ENCODE results near the gene NEK8. TPM values are rescaled to one million over a fixed set of nuclear protein-coding genes. Genes with fewer than 3 reads are reported as not detected.

Gene NEK8
- total RNA-seq, 1 experiment from 2014 or later: 10.8 TPM

DNA sequence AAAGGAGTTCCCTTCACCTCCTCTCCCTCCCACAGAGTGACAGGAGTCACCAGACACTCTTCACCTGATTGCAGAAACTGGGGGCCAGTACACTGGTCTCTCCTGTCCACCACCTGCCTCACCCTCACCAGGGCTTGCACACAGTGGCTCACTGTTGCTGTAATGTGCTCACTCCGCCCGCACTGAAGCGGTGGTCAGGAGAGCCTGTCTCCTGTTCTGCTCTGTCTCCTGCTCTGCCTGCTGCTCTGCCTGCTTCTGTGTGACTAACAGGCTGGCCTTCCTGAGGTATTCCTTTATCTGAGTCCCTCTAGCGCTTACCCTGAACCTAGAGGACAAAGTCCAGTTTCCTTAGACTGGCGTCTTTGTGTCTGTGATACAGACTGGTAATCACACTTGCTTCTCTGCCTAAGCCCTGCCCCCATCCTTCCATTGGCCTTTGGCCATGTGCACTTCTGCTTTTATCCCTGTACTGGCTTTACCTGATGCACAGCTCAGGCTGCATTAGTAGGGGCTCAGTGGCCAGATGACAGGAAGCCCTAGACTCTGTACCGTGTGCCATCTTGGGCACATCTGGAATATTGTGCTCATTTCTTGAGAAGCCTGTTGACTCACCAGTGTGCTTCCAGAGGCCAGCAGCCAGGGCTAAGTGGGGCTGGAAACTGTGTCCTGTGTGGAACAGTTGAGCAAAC lies 30.2 kb upstream of the NEK8 start:
- no TSS peak for BruUV-seq (replicated peaks)
- intact Hi-C loops (cut with micrococcal nuclease; ENCODE audit: unreplicated experiment): loop anchor here (2.0 to 10.0 kb wide), 2 partner anchors 20 to 54 kb away; partner anchors contain the start of gene BLTP2
- H3K36me3 Mint-ChIP-seq (ENCODE audit: insufficient read depth, unreplicated experiment): peaks cover 77% of the 10 kb centered on the region
- TF ChIP-seq, protein P1, sequence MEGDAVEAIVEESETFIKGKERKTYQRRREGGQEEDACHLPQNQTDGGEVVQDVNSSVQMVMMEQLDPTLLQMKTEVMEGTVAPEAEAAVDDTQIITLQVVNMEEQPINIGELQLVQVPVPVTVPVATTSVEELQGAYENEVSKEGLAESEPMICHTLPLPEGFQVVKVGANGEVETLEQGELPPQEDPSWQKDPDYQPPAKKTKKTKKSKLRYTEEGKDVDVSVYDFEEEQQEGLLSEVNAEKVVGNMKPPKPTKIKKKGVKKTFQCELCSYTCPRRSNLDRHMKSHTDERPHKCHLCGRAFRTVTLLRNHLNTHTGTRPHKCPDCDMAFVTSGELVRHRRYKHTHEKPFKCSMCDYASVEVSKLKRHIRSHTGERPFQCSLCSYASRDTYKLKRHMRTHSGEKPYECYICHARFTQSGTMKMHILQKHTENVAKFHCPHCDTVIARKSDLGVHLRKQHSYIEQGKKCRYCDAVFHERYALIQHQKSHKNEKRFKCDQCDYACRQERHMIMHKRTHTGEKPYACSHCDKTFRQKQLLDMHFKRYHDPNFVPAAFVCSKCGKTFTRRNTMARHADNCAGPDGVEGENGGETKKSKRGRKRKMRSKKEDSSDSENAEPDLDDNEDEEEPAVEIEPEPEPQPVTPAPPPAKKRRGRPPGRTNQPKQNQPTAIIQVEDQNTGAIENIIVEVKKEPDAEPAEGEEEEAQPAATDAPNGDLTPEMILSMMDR (IDR thresholded peaks at IDR 0.05; ENCODE audit: unreplicated experiment): no peak
- peak overlapping the region; percentile 72 for H3K27ac Mint-ChIP-seq (ENCODE audit: unreplicated experiment)
- no peaks in the 10 kb centered on the region for H3K27me3 Mint-ChIP-seq (ENCODE audit: unreplicated experiment)
- H3K4me1 Mint-ChIP-seq (ENCODE audit: low read depth, unreplicated experiment): peaks cover 18% of the 10 kb centered on the region
- DNase-seq: peak; percentile 81
- CTCF ChIA-PET: interaction anchor here (0.7 kb wide), 1 partner anchor 52 kb away, joined by 3 read pairs; no protein-coding TSS in a partner anchor
- H3K4me3 Mint-ChIP-seq (ENCODE audit: low read depth, unreplicated experiment): peak overlapping the region; percentile 26
- no peaks in the 10 kb centered on the region for H3K9me3 Mint-ChIP-seq (ENCODE audit: low read depth, unreplicated experiment)

DNA sequence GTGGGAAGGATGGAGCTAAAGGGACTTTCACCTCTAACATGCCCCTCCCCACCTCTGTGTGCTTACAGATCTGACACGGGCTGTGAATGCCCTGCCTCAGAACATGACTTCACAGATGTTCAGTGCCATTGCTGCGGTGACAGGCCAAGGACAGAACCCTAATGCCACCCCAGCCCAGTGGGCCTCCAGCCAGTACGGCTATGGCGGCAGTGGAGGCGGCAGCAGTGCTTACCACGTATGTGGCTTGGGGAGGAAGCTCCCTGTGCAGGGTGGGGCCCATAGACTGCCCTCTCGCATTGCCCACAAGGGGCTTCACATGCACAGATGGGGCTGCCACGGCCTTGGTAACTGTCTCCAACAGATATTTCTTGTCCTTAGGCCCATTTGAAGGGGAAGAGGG lies 28.3 kb upstream of the NEK8 start:
- H3K36me3 Mint-ChIP-seq (ENCODE audit: insufficient read depth, unreplicated experiment): peaks cover 72% of the 10 kb centered on the region
- no peaks in the 10 kb centered on the region for H3K27me3 Mint-ChIP-seq (ENCODE audit: unreplicated experiment)
- BruUV-seq (replicated peaks): no TSS peak
- CTCF ChIA-PET: no interaction called here
- peaks cover 18% of the 10 kb centered on the region for H3K4me1 Mint-ChIP-seq (ENCODE audit: low read depth, unreplicated experiment)
- no peak for DNase-seq
- intact Hi-C loops (cut with micrococcal nuclease; ENCODE audit: unreplicated experiment): no loop called here
- H3K27ac Mint-ChIP-seq (ENCODE audit: unreplicated experiment): no peak overlapping the region
- H3K4me3 Mint-ChIP-seq (ENCODE audit: low read depth, unreplicated experiment): no peak overlapping the region
- TF ChIP-seq, protein P1 (IDR thresholded peaks at IDR 0.05; ENCODE audit: unreplicated experiment): no peak
- H3K9me3 Mint-ChIP-seq (ENCODE audit: low read depth, unreplicated experiment): no peaks in the 10 kb centered on the region

DNA sequence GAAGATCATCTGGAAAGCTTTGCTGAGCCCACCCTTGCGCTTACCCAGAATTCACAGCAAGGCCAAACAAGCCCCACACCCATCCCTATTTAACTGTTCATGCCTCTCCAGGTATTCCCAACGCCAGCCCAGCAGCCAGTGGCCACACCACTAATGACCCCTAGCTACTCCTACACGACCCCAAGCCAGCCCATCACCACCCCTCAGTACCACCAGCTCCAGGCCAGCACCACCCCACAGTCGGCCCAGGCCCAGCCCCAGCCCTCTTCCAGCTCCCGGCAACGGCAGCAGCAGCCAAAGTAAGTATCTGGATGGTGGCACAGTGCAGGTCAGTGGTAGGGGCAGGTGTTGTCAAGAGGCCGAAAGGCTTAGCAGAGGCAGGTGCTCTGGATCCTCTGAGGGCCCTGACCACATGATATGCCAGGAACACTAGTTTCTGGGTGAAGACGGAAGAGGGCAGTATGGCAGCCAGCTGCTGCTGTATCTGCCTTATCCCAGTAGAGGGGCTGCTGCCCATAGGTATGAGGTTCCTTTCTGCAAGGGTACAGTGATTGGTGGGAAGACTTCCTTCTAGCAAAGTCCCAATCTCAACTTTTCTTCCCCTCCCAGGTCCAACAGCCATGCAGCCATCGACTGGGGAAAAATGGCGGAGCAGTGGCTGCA lies 27.6 kb upstream of the NEK8 start:
- Mint-ChIP-seq H3K4me1 (ENCODE audit: low read depth, unreplicated experiment) (peaks cover 18% of the 10 kb centered on the region), H3K4me3 (ENCODE audit: low read depth, unreplicated experiment) (no peak overlapping the region), H3K9me3 (ENCODE audit: low read depth, unreplicated experiment) (no peaks in the 10 kb centered on the region), H3K36me3 (ENCODE audit: insufficient read depth, unreplicated experiment) (peaks cover 66% of the 10 kb centered on the region), H3K27me3 (ENCODE audit: unreplicated experiment) (no peaks in the 10 kb centered on the region), H3K27ac (ENCODE audit: unreplicated experiment) (no peak overlapping the region)
- intact Hi-C loops (cut with micrococcal nuclease; ENCODE audit: unreplicated experiment): no loop called here
- TF ChIP-seq, protein P1 (IDR thresholded peaks at IDR 0.05; ENCODE audit: unreplicated experiment): no peak
- BruUV-seq (replicated peaks): no TSS peak
- no peak for DNase-seq
- CTCF ChIA-PET: no interaction called here

DNA sequence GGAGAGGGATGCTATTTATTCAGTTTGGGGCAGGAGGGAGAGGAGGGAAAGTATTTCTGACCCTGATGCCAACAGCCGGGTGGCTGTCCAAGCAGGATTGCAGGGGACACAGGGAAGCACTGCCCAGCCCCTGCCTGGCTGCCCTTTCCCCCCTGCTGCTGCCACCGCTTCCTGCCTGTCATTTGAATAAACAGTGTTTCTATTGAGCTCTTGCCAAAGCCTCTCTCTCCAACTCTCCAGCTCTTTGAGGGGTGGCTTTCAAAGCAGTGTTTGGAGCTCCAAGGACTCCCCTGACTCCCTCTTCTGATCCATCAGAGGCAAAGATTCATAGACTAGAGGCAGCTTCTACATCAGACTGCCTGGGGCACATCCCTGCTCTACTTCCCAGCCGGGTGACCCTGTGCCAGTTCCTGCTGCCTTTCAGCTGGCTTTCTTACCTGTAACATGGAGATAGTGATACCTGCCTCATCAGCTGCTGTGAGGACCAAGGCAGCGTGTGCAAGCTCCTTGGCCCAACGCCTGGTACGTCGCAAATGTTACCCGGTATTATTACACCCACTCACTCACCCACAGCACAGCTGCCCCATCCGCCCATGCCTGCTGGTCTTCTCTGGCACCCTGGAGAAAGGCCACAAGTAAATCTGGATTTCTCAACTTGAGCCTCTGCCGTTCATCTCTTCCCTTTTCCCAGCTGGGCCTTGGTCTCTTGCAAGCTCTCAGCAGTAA lies 26.4 kb upstream of the NEK8 start:
- TF ChIP-seq, protein P1 (IDR thresholded peaks at IDR 0.05; ENCODE audit: unreplicated experiment): no peak
- BruUV-seq (replicated peaks): no TSS peak
- peaks cover 58% of the 10 kb centered on the region for H3K36me3 Mint-ChIP-seq (ENCODE audit: insufficient read depth, unreplicated experiment)
- intact Hi-C loops (cut with micrococcal nuclease; ENCODE audit: unreplicated experiment): no loop called here
- H3K4me1 Mint-ChIP-seq (ENCODE audit: low read depth, unreplicated experiment): peaks cover 18% of the 10 kb centered on the region
- H3K27ac Mint-ChIP-seq (ENCODE audit: unreplicated experiment): no peak overlapping the region
- CTCF ChIA-PET: interaction anchor here (0.6 kb wide), 1 partner anchor 51 kb away, joined by 8 read pairs; no protein-coding TSS in a partner anchor
- H3K9me3 Mint-ChIP-seq (ENCODE audit: low read depth, unreplicated experiment): no peaks in the 10 kb centered on the region
- no peaks in the 10 kb centered on the region for H3K27me3 Mint-ChIP-seq (ENCODE audit: unreplicated experiment)
- DNase-seq: no peak
- H3K4me3 Mint-ChIP-seq (ENCODE audit: low read depth, unreplicated experiment): no peak overlapping the region
